T-helper 2 cell treated with Interferon-gamma antibody and Interleukin-4, amounts not matched to agents 100 ng/mL and 5 ng/mL, for 36 hours (primary cell): ENCODE measurements around the gene TIPIN. TPM values are rescaled to one million over a fixed set of nuclear protein-coding genes. Genes with fewer than 3 reads are reported as not detected.

Experiments used
- total RNA-seq: library from RNA; stranded (reverse); gene quantifications from 2 replicates; pipeline ENCODE4 v1.2.3, GENCODE V29; 2022

The TIPIN gene
- total RNA-seq, 1 donor from 2014 or later, result 29.3 TPM

Other genes with a start within 250 kb of the TIPIN start
- 0.23 TPM in 1 of 2 replicates, not detected in the other for gene MEGF11, start 102.9 kb downstream of the TIPIN start, total RNA-seq
- gene DIS3L, start 63.1 kb downstream of the TIPIN start, total RNA-seq, result 51.1 and 51.4 TPM in 2 replicates
- 81.4 and 86.3 TPM in 2 replicates for gene MAP2K1, start 30.2 kb upstream of the TIPIN start, total RNA-seq
- gene SNAPC5, start 141.1 kb upstream of the TIPIN start, total RNA-seq, result 22.3 and 23.1 TPM in 2 replicates
- gene RPL4, start 148.2 kb upstream of the TIPIN start, total RNA-seq, result 2,397 and 2,453 TPM in 2 replicates
- gene ZWILCH, start 148.6 kb upstream of the TIPIN start, total RNA-seq, result 31.8 and 34.1 TPM in 2 replicates
- not detected in 2 replicates for gene LCTL, start 209.3 kb upstream of the TIPIN start, total RNA-seq